Stimulated activated CD8-positive, alpha-beta memory T cell treated with anti-CD3 and anti-CD28 coated beads, Interleukin-4, amount 100 ng/mL, for 4 hours (primary cell): ENCODE results near the gene FOSB.

ENCODE experiments used
- DNase-seq, 2 donors: peaks; one replicate each; pipeline ENCODE4 v3.0.0-alpha.2; 2020; ENCODE audit warnings: low read depth in 2 of 2, low spot score in 1 of 2

FOSB gene

GRCh38 chr19:45442408-45442777 is 25.4 kb upstream of the FOSB start:
- DNase-seq: no peak

- no peak for DNase-seq
These were observed 24.9 kb upstream of the FOSB start for GRCh38 chr19:45442778-45443461.

- no peak for DNase-seq
These were observed 24.1 kb upstream of the FOSB start for GRCh38 chr19:45443462-45444317.

- DNase-seq: peak in 1 of 2 donors; percentile 65
These were observed 23.3 kb upstream of the FOSB start for GRCh38 chr19:45444318-45445041.

- no peak for DNase-seq
These were observed 22.7 kb upstream of the FOSB start for GRCh38 chr19:45445139-45445538.

GRCh38 chr19:45446295-45446694 is 21.5 kb upstream of the FOSB start:
- DNase-seq: no peak

- DNase-seq: no peak
These were observed 20.9 kb upstream of the FOSB start for GRCh38 chr19:45446944-45447343.

GRCh38 chr19:45448425-45448756 is 19.4 kb upstream of the FOSB start:
- DNase-seq: no peak

GRCh38 chr19:45448887-45449299 is 18.9 kb upstream of the FOSB start:
- DNase-seq: no peak

GRCh38 chr19:45450012-45450333 is 17.8 kb upstream of the FOSB start:
- no peak for DNase-seq

GRCh38 chr19:45451131-45451849 is 16.5 kb upstream of the FOSB start:
- DNase-seq: no peak

GRCh38 chr19:45451850-45452387 is 15.9 kb upstream of the FOSB start:
- DNase-seq: no peak

GRCh38 chr19:45455707-45456499 is 11.9 kb upstream of the FOSB start:
- DNase-seq: peak in 1 of 2 donors; percentile 66

- DNase-seq: no peak
These were observed 11.3 kb upstream of the FOSB start for GRCh38 chr19:45456500-45456815.

GRCh38 chr19:45457776-45458175 is 10.0 kb upstream of the FOSB start:
- no peak for DNase-seq

- DNase-seq: no peak
These were observed 6.9 kb upstream of the FOSB start for GRCh38 chr19:45460807-45461347.

- no peak for DNase-seq
These were observed 5.6 kb upstream of the FOSB start for GRCh38 chr19:45462174-45462573.

- DNase-seq: no peak
These were observed 4.6 kb upstream of the FOSB start for GRCh38 chr19:45463241-45463640.

GRCh38 chr19:45464274-45464673 is 3.5 kb upstream of the FOSB start:
- no peak for DNase-seq

GRCh38 chr19:45464852-45465441 is 2.8 kb upstream of the FOSB start:
- no peak for DNase-seq
